Endothelial cell of umbilical vein (primary cell): Measurements from ENCODE around the gene PRL. TPM values are rescaled to one million over a fixed set of nuclear protein-coding genes. Genes with fewer than 3 reads are reported as not detected.

Experiments
- BruUV-seq: library from RNA; stranded (reverse); fragments of 400-500 nt; replicated peaks from 2 replicates; lab custom pipeline; 2021; lab: Mats Ljungman, UMichigan
- CTCF ChIA-PET: fragments of 300-600, 350-600 bp; sonication (Branson Sonifier 250); formaldehyde crosslinking; loops from one replicate; lab custom pipeline; 2021; ENCODE audit warnings: antibody characterized with exemption, inconsistent platforms; lab: Charles Lee
- POLR2A ChIA-PET: fragments of 300-600, 350-600 bp; sonication (Branson Sonifier 250); formaldehyde crosslinking; loops from one replicate; lab custom pipeline; 2021; ENCODE audit warnings: antibody characterized with exemption, inconsistent platforms; lab: Charles Lee
- DNase-seq: peaks from one replicate; pipeline ENCODE4 v3.0.0-alpha.2; 2011; ENCODE audit warnings: low read depth, low spot score
- FAIRE-seq: peaks from 2 replicates; lab custom pipeline; 2011; peaks lifted over from hg19 to GRCh38; lab: Jason Lieb, UNC
- H2AFZ ChIP-seq: 2 replicates; pipeline ENCODE4 v1.6.0; 2012; ENCODE audit warnings: low read depth, low read length, control low read depth, inconsistent platforms
- H3K27ac ChIP-seq: 2 replicates; pipeline ENCODE4 v1.5.1; 2011; ENCODE audit warnings: low read depth, mild to moderate bottlenecking, control low read depth, low read length, moderate library complexity; ENCODE audit not compliant: insufficient read depth
- H3K27me3 ChIP-seq, 2 experiments: 2 replicates each; pipeline versions ENCODE4 v1.6.0 to v1.6.1; 2011; ENCODE audit warnings: low read length in 2 of 2, mixed read lengths in 1 of 2; ENCODE audit not compliant: control insufficient read depth in 2 of 2, insufficient read depth in 2 of 2
- H3K36me3 ChIP-seq, 2 experiments: 2 replicates in 1 of 2; 3 replicates in 1 of 2; pipeline ENCODE4 v1.5.1; 2011; ENCODE audit warnings: low read length in 2 of 2, mild to moderate bottlenecking in 1 of 2, moderate library complexity in 1 of 2; ENCODE audit not compliant: control insufficient read depth in 2 of 2, insufficient read depth in 2 of 2; ENCODE audit errors: extremely low read depth in 1 of 2
- H3K4me1 ChIP-seq: 3 replicates; pipeline ENCODE4 v1.5.1; 2011; ENCODE audit warnings: mild to moderate bottlenecking, low read length; ENCODE audit not compliant: control insufficient read depth, insufficient read depth; ENCODE audit errors: extremely low read depth
- H3K4me2 ChIP-seq: 2 replicates; pipeline ENCODE4 v1.6.1; 2011; ENCODE audit warnings: low read length, control low read depth, mixed read lengths; ENCODE audit not compliant: insufficient read depth
- H3K4me3 ChIP-seq, 3 experiments: fragments of 200-600 bp in 1 of 3; sonication (generic), shearing (Covaris generic) in 1 of 3; replicated peaks in 1 of 3; 2 replicates each; pipeline ENCODE4 v1.5.1; 2011 to 2016; ENCODE audit warnings: control low read depth in 3 of 3, low read length in 3 of 3, mild to moderate bottlenecking in 2 of 3, inconsistent platforms in 1 of 3, low read depth in 1 of 3, moderate library complexity in 1 of 3; ENCODE audit not compliant: insufficient read depth in 1 of 3
- H3K79me2 ChIP-seq: 2 replicates; pipeline ENCODE4 v1.6.0; 2012; ENCODE audit warnings: low read length, inconsistent platforms; ENCODE audit not compliant: control insufficient read depth, insufficient read depth
- H3K9ac ChIP-seq: replicated peaks from 2 replicates; pipeline ENCODE3; 2011; ENCODE audit warnings: low read length, control low read depth; ENCODE audit not compliant: insufficient read depth; ENCODE audit errors: extremely low read depth
- H3K9me1 ChIP-seq: replicated peaks from 3 replicates; pipeline ENCODE4 v1.6.0; 2011; ENCODE audit warnings: mild to moderate bottlenecking, low read length; ENCODE audit not compliant: control insufficient read depth, insufficient read depth; ENCODE audit errors: extremely low read depth
- H3K9me3 ChIP-seq: replicated peaks from 2 replicates; pipeline ENCODE4 v1.5.1; 2012; ENCODE audit warnings: low read length, inconsistent platforms; ENCODE audit not compliant: control insufficient read depth, insufficient read depth
- H4K20me1 ChIP-seq: replicated peaks from 2 replicates; pipeline ENCODE3; 2011; ENCODE audit warnings: mild to moderate bottlenecking, low read length; ENCODE audit not compliant: control insufficient read depth, insufficient read depth; ENCODE audit errors: extremely low read depth
- CTCF ChIP-seq, 2 donors: IDR thresholded peaks; 1 replicate in 1 of 2; 2 replicates in 1 of 2; pipeline ENCODE4 v1.5.1; 2011; ENCODE audit warnings: low read length in 2 of 2, mild to moderate bottlenecking in 2 of 2, moderate library complexity in 2 of 2, control low read depth in 1 of 2, inconsistent platforms in 1 of 2, low read depth in 1 of 2; ENCODE audit not compliant: insufficient read depth in 1 of 2; ENCODE audit errors: extremely low read depth in 1 of 2
- EZH2 ChIP-seq: IDR thresholded peaks from 2 replicates; pipeline ENCODE4 v1.6.1; 2012; ENCODE audit warnings: borderline replicate concordance, low read depth, mild to moderate bottlenecking, moderate library complexity, low read length, inconsistent platforms; ENCODE audit not compliant: severe bottlenecking
- FOS ChIP-seq: IDR thresholded peaks from 2 replicates; pipeline ENCODE4 v1.6.1; 2011; ENCODE audit warnings: mild to moderate bottlenecking, low read length, moderate library complexity, borderline replicate concordance; ENCODE audit not compliant: insufficient read depth
- GATA2 ChIP-seq: IDR thresholded peaks from 2 replicates; pipeline ENCODE4 v1.7.0; 2011; ENCODE audit warnings: low read depth, mild to moderate bottlenecking, moderate library complexity, mixed read lengths, low read length; ENCODE audit not compliant: insufficient read length, insufficient read depth
- JUN ChIP-seq: IDR thresholded peaks from 2 replicates; pipeline ENCODE4 v1.6.1; 2011; ENCODE audit warnings: borderline replicate concordance, low read depth; ENCODE audit not compliant: insufficient read length, insufficient read depth
- MYC ChIP-seq: IDR thresholded peaks from one replicate; pipeline ENCODE4 v1.6.1; 2011; ENCODE audit warnings: mild to moderate bottlenecking, low read depth, low read length
- POLR2A ChIP-seq: IDR thresholded peaks from 2 replicates; pipeline ENCODE4 v1.6.1; 2012; ENCODE audit warnings: low read depth, mild to moderate bottlenecking, control low read depth, low read length
- POLR2AphosphoS5 ChIP-seq: IDR thresholded peaks from 2 replicates; pipeline ENCODE4 v1.6.1; 2012; ENCODE audit warnings: low read depth, mild to moderate bottlenecking, control low read depth, low read length, moderate library complexity; ENCODE audit not compliant: insufficient read depth
- dilution Hi-C: fragments of 300-500 bp; cut with MboI; formaldehyde crosslinking; loops from one replicate; pipeline ENCODE4 v1.15.0; 2019; ENCODE audit warnings: low sequenced_read_pairs; ENCODE audit not compliant: extremely low pct_ligation_motif_present
- intact Hi-C: fragments of 100-400 bp; cut with micrococcal nuclease; formaldehyde crosslinking; loops from one replicate; pipeline ENCODE4 v1.10.0; 2022
- polyA plus RNA-seq, 4 experiments: library from polyadenylated mRNA; depleted of rRNA in 3 of 4; stranded (reverse) in 3 of 4; unstranded in 1 of 4; fragments of >200 nt; gene quantifications; 2 replicates each; pipeline versions ENCODE4 v1.2.1 to v1.2.3, GENCODE V29; 2011 to 2012; ENCODE audit warnings: missing spikeins in 1 of 4
- total RNA-seq: library from RNA; stranded (reverse); gene quantifications from 2 replicates; pipeline ENCODE4 v1.2.3, GENCODE V29; 2021
- TF ChIP-seq, protein P1 (sequence below): IDR thresholded peaks from 2 replicates; pipeline ENCODE4 v1.6.1; 2011; ENCODE audit not compliant: insufficient read depth, insufficient read length

PRL gene
- total and polyA plus RNA-seq, 2 donors (not counting 3 experiments of a cell fraction or from before 2014, with no cell fraction given), result not detected

- intact Hi-C loops (no loop called here), dilution Hi-C loops (no loop called here)
- DNase-seq (no peak), FAIRE-seq (no peak)
- no peak overlapping the region for H2AFZ ChIP-seq
- no peaks in the 10 kb centered on the region for H4K20me1 ChIP-seq
- no peaks in the 10 kb centered on the region for H3K4me1 ChIP-seq
- no peak overlapping the region for H3K9ac ChIP-seq
- no peaks in the 10 kb centered on the region for H3K27me3 ChIP-seq
- H3K4me2 ChIP-seq, result no peak overlapping the region
- H3K36me3 ChIP-seq, result no peaks in the 10 kb centered on the region
- H3K9me1 ChIP-seq, result no peaks in the 10 kb centered on the region
- ChIA-PET CTCF (no interaction called here), POLR2A (no interaction called here)
- no peak overlapping the region for H3K27ac ChIP-seq
- H3K79me2 ChIP-seq, result no peaks in the 10 kb centered on the region
- H3K9me3 ChIP-seq, result no peaks in the 10 kb centered on the region
- no TSS peak for BruUV-seq
- H3K4me3 ChIP-seq, result no peak overlapping the region
- no peak for TF ChIP-seq EZH2
- TF ChIP-seq POLR2A, result no peak
- no peak for TF ChIP-seq GATA2
- no peak for TF ChIP-seq JUN
- TF ChIP-seq CTCF (IDR thresholded peaks at IDR 0.05; ENCODE audit: extremely low read depth in 1 of 2, insufficient read depth in 1 of 2, low read depth in 1 of 2, low read length in 2 of 2), result no peak
- TF ChIP-seq FOS, result no peak
- no peak for TF ChIP-seq MYC
- no peak for TF ChIP-seq POLR2AphosphoS5
- TF ChIP-seq, protein P1, sequence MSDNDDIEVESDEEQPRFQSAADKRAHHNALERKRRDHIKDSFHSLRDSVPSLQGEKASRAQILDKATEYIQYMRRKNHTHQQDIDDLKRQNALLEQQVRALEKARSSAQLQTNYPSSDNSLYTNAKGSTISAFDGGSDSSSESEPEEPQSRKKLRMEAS, result no peak
Observed at GRCh38 chr6:22271081-22271480, 25.8 kb downstream of the PRL start.
